RWPE1 (cell line): ENCODE data around the gene DYNLRB1.

Experiments used
- CTCF ChIA-PET: fragments of 350-600 bp; sonication (Branson Sonifier 250); formaldehyde crosslinking; extraction: SDS; loops from one replicate; lab custom pipeline; 2021; lab: Yijun Ruan, JAX
- POLR2A ChIA-PET: fragments of 400-600 bp; formaldehyde crosslinking; extraction: SDS; loops from one replicate; lab custom pipeline; 2020; ENCODE audit warnings: antibody characterized with exemption; ENCODE audit not compliant: low non-redundant PET; lab: Yijun Ruan, JAX
- DNase-seq: peaks from one replicate; pipeline ENCODE4 v3.0.0; 2012; ENCODE audit warnings: low spot score
- H3K27ac ChIP-seq: fragments of 450-650 bp; 2 replicates; pipeline ENCODE4 v1.5.1; 2017
- TF ChIP-seq, protein P1 (sequence below): fragments of 450-650 bp; conservative IDR thresholded peaks from 2 replicates; pipeline ENCODE4 v1.5.1; 2017; ENCODE audit warnings: low read depth, mild to moderate bottlenecking

DYNLRB1 gene

GRCh38 chr20:34549291-34549928 is 33.2 kb downstream of the DYNLRB1 start:
- no peak overlapping the region for H3K27ac ChIP-seq
- TF ChIP-seq, protein P1, sequence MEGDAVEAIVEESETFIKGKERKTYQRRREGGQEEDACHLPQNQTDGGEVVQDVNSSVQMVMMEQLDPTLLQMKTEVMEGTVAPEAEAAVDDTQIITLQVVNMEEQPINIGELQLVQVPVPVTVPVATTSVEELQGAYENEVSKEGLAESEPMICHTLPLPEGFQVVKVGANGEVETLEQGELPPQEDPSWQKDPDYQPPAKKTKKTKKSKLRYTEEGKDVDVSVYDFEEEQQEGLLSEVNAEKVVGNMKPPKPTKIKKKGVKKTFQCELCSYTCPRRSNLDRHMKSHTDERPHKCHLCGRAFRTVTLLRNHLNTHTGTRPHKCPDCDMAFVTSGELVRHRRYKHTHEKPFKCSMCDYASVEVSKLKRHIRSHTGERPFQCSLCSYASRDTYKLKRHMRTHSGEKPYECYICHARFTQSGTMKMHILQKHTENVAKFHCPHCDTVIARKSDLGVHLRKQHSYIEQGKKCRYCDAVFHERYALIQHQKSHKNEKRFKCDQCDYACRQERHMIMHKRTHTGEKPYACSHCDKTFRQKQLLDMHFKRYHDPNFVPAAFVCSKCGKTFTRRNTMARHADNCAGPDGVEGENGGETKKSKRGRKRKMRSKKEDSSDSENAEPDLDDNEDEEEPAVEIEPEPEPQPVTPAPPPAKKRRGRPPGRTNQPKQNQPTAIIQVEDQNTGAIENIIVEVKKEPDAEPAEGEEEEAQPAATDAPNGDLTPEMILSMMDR: no peak
- CTCF ChIA-PET: interaction anchor here (2.1 kb wide), 1 partner anchor 11 kb away, joined by 6 read pairs; no protein-coding TSS in a partner anchor
- POLR2A ChIA-PET: no interaction called here
- peak; percentile 61 for DNase-seq

GRCh38 chr20:34549929-34550305 is 33.7 kb downstream of the DYNLRB1 start:
- TF ChIP-seq, protein P1: no peak
- no peak overlapping the region for H3K27ac ChIP-seq
- CTCF ChIA-PET: no interaction called here
- DNase-seq: no peak
- POLR2A ChIA-PET: no interaction called here

- no peak overlapping the region for H3K27ac ChIP-seq
These were observed 36.3 kb downstream of the DYNLRB1 start for GRCh38 chr20:34552569-34552968.

DNA sequence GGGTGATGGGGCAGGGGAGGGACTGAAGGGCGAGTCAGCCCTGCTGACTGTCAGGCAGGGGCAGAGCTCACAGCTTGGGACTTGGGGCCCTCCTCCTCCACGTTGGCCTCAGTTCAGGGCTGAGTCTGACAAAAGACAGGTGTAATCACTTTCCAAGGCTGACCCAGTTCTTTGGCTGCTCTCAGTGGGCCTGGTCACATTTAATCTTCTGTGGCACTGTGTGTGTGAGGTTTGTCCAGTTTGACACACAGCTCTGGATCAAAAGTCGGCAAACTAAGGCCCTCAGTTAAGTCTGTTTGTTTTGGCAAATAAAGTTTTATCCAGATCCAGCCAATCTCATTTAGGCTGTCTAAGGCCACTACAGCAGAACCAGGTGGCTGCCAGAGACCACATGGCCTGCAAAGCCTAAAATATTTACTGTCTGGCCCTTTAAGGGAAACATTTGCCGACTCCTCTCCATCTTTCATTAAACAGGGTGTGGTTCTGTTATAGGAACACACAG is 37.2 kb downstream of the DYNLRB1 start:
- CTCF ChIA-PET: interaction anchor here (0.6 to 1.2 kb wide), 4 partner anchors 93 to 241 kb away, joined by 3 read pairs; no protein-coding TSS in a partner anchor
- POLR2A ChIA-PET: no interaction called here

More at GRCh38 chr20:34552569-34552968, 36.3 kb downstream of the DYNLRB1 start:
- TF ChIP-seq, protein P1: no peak
- ChIA-PET CTCF (interaction anchor here (0.6 kb wide), 1 partner anchor 93 kb away, joined by 3 read pairs; no protein-coding TSS in a partner anchor), POLR2A (no interaction called here)
- no peak for DNase-seq

DNA sequence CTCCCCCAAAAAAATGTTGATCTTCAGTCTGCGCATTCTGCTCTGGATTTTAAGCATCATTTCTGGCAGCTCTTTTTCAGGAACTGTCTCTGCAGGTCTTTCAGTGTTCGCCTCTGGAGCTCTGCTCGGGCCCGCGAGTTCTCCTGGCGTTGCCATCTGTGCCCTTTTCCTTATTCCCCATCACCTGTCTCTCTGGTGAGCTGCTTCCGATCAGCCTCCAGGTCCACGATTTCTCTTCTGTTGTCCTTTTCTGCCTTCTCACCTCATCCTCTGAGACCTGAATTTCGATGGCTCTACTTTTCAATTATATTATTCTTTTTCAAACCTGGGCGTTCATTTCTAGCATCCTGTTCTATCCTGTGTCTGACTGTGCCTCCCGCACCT is 41.7 kb downstream of the DYNLRB1 start:
- CTCF ChIA-PET: interaction anchor here (0.9 to 1.7 kb wide), 4 partner anchors 10 to 255 kb away, joined by 3 to 6 read pairs (median 4); partner anchors contain the start of gene AHCY
- H3K27ac ChIP-seq: peak overlapping the region; percentile 74
- POLR2A ChIA-PET: interaction anchor here (0.6 to 1.4 kb wide), 2 partner anchors 37 to 42 kb away, joined by 3 to 6 read pairs; partner anchors contain the start of gene DYNLRB1
- TF ChIP-seq, protein P1: no peak
- DNase-seq: peak; percentile 41

More for the DNA sequence above, 37.2 kb downstream of the DYNLRB1 start:
- H3K27ac ChIP-seq: peak overlapping the region; percentile 40
- TF ChIP-seq, protein P1: no peak
- DNase-seq: no peak

GRCh38 chr20:34558320-34559218 is 42.3 kb downstream of the DYNLRB1 start, which contains the start of gene MAP1LC3A:
Gene MAP1LC3A (plus strand): TSS chr20:34558718. CDS start chr20:34558869, 151 bp downstream.
- TF ChIP-seq, protein P1: no peak
- ChIA-PET CTCF (interaction anchor here (0.9 to 1.7 kb wide), 4 partner anchors 9 to 256 kb away, joined by 3 to 6 read pairs (median 4); partner anchors contain the start of gene AHCY), POLR2A (interaction anchor here (0.6 to 1.4 kb wide), 3 partner anchors 38 to 92 kb away, joined by 3 to 6 read pairs (median 3); partner anchors contain the start of gene DYNLRB1)
- peak; percentile 99 for DNase-seq
- peak within 1 kb of the TSS; percentile 74 for H3K27ac ChIP-seq
